PC-3 (cell line): ENCODE measurements around the gene TMEM51. TPM values are rescaled to one million over a fixed set of nuclear protein-coding genes. Genes with fewer than 3 reads are reported as not detected.

Source experiments
- ATAC-seq: fragments of 200-7000 bp; cut with Tn5 transposase; 2 replicates; pipeline ENCODE4 v1.9.1; 2020; ENCODE audit warnings: mild to moderate bottlenecking, moderate library complexity
- BruUV-seq: library from RNA; stranded (reverse); fragments of 400-500 nt; replicated peaks from 2 replicates; lab custom pipeline; 2021; lab: Mats Ljungman, UMichigan
- CTCF ChIA-PET: fragments of 300-600 bp; sonication (Branson Sonifier 250); formaldehyde crosslinking; loops from one replicate; lab custom pipeline; 2022; ENCODE audit warnings: antibody characterized with exemption; lab: Charles Lee
- POLR2A ChIA-PET: fragments of 300-600 bp; sonication (Branson Sonifier 250); formaldehyde crosslinking; loops from one replicate; lab custom pipeline; 2022; ENCODE audit warnings: antibody characterized with exemption; ENCODE audit not compliant: unreplicated experiment; lab: Charles Lee
- DNase-seq: peaks from one replicate; pipeline ENCODE4 v3.0.0-alpha.2; 2015
- H2AFZ ChIP-seq: fragments of 300-600 bp; sonication (generic); 2 replicates; pipeline ENCODE4 v1.6.0; 2016; ENCODE audit warnings: antibody characterized with exemption, low read length
- H3F3A ChIP-seq: fragments of 300-600 bp; sonication (generic); one replicate; pipeline ENCODE4 v1.6.0; 2017; ENCODE audit warnings: antibody characterized with exemption, low read length, control low read depth, mild to moderate bottlenecking; ENCODE audit not compliant: unreplicated experiment
- H3K27ac ChIP-seq: fragments of 300-600 bp; sonication (generic); 2 replicates; pipeline ENCODE4 v1.5.1; 2016; ENCODE audit warnings: mild to moderate bottlenecking, low read length
- H3K27me3 ChIP-seq: fragments of 300-600 bp; sonication (generic); 2 replicates; pipeline ENCODE4 v1.6.1; 2016; ENCODE audit warnings: low read length, mixed read lengths
- H3K36me3 ChIP-seq: fragments of 300-600 bp; sonication (generic); 2 replicates; pipeline ENCODE4 v1.6.1; 2016; ENCODE audit warnings: low read depth, mixed run types, low read length, mixed read lengths
- H3K4me1 ChIP-seq: fragments of 300-600 bp; sonication (generic); 2 replicates; pipeline ENCODE4 v1.5.1; 2016; ENCODE audit warnings: low read length; ENCODE audit not compliant: insufficient read depth
- H3K4me2 ChIP-seq: fragments of 300-600 bp; sonication (generic); 2 replicates; pipeline ENCODE4 v1.6.0; 2016; ENCODE audit warnings: low read length
- H3K4me3 ChIP-seq: fragments of 300-600 bp; sonication (generic); 2 replicates; pipeline ENCODE4 v1.5.1; 2016; ENCODE audit warnings: mild to moderate bottlenecking, low read length, mixed read lengths
- H3K79me2 ChIP-seq: fragments of 300-600 bp; sonication (generic); 2 replicates; pipeline ENCODE4 v1.6.1; 2017; ENCODE audit warnings: low read length, mixed read lengths
- H3K9ac ChIP-seq: fragments of 300-600 bp; sonication (generic); 2 replicates; pipeline ENCODE4 v1.6.0; 2016; ENCODE audit warnings: mild to moderate bottlenecking, low read length
- H3K9me2 ChIP-seq: fragments of 300-600 bp; sonication (generic); replicated peaks from 2 replicates; pipeline ENCODE4 v1.6.1; 2016; ENCODE audit warnings: mixed run types, low read length, mixed read lengths
- H3K9me3 ChIP-seq: fragments of 300-600 bp; sonication (generic); 2 replicates; pipeline ENCODE4 v1.6.1; 2016; ENCODE audit warnings: low read length, mixed read lengths
- H4K20me1 ChIP-seq: fragments of 300-600 bp; sonication (generic); 2 replicates; pipeline ENCODE4 v1.6.1; 2016; ENCODE audit warnings: low read length, mixed read lengths
- CTCF ChIP-seq: fragments of 300-600 bp; sonication (generic); conservative IDR thresholded peaks from 2 replicates; pipeline ENCODE4 v1.5.1; 2017; ENCODE audit warnings: antibody characterized with exemption, low read depth, mild to moderate bottlenecking, low read length
- EZH2 ChIP-seq: fragments of 300-600 bp; sonication (generic); IDR thresholded peaks from one replicate; pipeline ENCODE4 v1.6.1; 2017; ENCODE audit warnings: antibody characterized with exemption, mild to moderate bottlenecking, low read length; ENCODE audit not compliant: unreplicated experiment
- EZH2phosphoT487 ChIP-seq: fragments of 300-600 bp; sonication (generic); IDR thresholded peaks from 2 replicates; pipeline ENCODE4 v1.6.1; 2018; ENCODE audit warnings: mild to moderate bottlenecking, antibody characterized with exemption, low read length, borderline replicate concordance
- intact Hi-C: fragments of 100-400 bp; cut with micrococcal nuclease; formaldehyde crosslinking; loops from 2 replicates; pipeline ENCODE4 v1.9.0; 2023
- total RNA-seq: library from RNA; depleted of rRNA; stranded (reverse); fragments of >200 nt; gene quantifications from 2 replicates; pipeline ENCODE4 v1.2.3, GENCODE V29; 2014

Gene TMEM51
- total RNA-seq, 1 experiment from 2014 or later: 20.8 TPM

DNA sequence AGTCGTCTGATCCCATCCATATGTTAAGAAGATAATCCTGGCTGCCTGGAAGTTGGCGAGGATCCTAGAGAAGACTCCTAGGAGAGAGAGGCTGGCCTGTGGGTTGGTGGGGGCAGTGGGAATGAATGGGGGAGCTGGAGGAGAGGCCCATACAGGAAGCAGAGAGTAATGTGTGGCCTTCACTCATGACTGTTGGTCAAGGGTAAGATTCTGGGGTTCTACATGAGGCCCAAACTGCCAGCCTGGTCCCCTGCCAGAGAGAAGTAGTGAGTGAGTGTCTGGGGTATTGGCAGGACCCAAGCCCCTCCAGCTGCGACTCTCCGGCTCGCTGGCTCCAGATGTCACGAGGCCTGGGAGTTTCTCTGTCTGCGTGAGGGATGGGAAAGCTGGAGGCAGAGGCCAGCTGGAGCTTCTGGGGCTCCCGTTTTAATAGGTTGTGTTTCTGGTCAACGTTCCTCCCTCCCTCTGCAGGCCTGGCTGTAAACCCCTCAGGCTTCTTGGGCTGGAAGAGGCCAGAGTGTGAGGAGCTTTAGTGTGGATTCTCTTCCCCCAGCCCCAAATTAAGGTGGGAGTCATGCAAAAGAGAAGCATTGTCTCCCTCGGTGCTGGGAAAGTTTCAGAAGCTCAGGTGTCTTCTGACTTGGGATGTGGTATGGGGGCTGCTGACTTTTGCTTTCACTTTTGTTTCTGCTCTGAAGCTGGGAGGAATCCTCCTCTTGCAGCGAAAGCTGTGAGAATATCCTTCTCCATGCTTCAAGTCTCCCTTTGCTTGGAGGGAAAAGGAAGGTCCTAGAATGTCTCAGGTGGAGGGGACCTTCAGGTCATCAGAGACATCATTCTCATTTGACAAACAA is 2.6 kb downstream of the TMEM51 start:
- no TSS peak for BruUV-seq
- DNase-seq (no peak), ATAC-seq (no peak)
- ChIA-PET POLR2A (no interaction called here), CTCF (interaction anchor here (1.4 kb wide), 1 partner anchor 12 kb away, joined by 8 read pairs; no protein-coding TSS in a partner anchor)
- intact Hi-C loops: no loop called here
- 0 out of 2 replicates have a peak, but pooled peaks cover 3% of the 10 kb centered on the region for H4K20me1 ChIP-seq
- no peak overlapping the region for H3K4me2 ChIP-seq
- H3K9me3 ChIP-seq: no peaks in the 10 kb centered on the region
- H3K9ac ChIP-seq: no peak overlapping the region
- TF ChIP-seq EZH2phosphoT487 (no peak), CTCF (no peak), EZH2 (no peak)
- H3F3A ChIP-seq: no peaks in the 10 kb centered on the region
- no peaks in the 10 kb centered on the region for H3K27me3 ChIP-seq
- H3K79me2 ChIP-seq: peaks cover 73% of the 10 kb centered on the region
- H3K36me3 ChIP-seq: no peaks in the 10 kb centered on the region
- no peaks in the 10 kb centered on the region for H3K9me2 ChIP-seq
- H3K27ac ChIP-seq: no peak overlapping the region
- H2AFZ ChIP-seq: no peak overlapping the region
- peaks cover 27% of the 10 kb centered on the region for H3K4me1 ChIP-seq
- no peak overlapping the region for H3K4me3 ChIP-seq

- ChIA-PET CTCF (interaction anchor here (1.4 kb wide), 1 partner anchor 11 kb away, joined by 8 read pairs; no protein-coding TSS in a partner anchor), POLR2A (no interaction called here)
- Histone ChIP-seq H3K27me3 (no peaks in the 10 kb centered on the region), H2AFZ (no peak overlapping the region), H3K27ac (no peak overlapping the region), H4K20me1 (0 out of 2 replicates have a peak, but pooled peaks cover 3% of the 10 kb centered on the region), H3K9me3 (no peaks in the 10 kb centered on the region), H3F3A (no peaks in the 10 kb centered on the region), H3K4me1 (peaks cover 20% of the 10 kb centered on the region), H3K36me3 (no peaks in the 10 kb centered on the region), H3K9ac (no peak overlapping the region), H3K4me3 (no peak overlapping the region), H3K4me2 (no peak overlapping the region), H3K9me2 (no peaks in the 10 kb centered on the region), H3K79me2 (peaks cover 81% of the 10 kb centered on the region)
- intact Hi-C loops: no loop called here
- DNase-seq (no peak), ATAC-seq (no peak)
- no TSS peak for BruUV-seq
- no peak for TF ChIP-seq CTCF
- TF ChIP-seq EZH2phosphoT487: no peak
- TF ChIP-seq EZH2: no peak
Measured at GRCh38 chr1:15156807-15157380, 3.3 kb downstream of the TMEM51 start.
